Heart right ventricle (tissue), 16 donors: Measurements from ENCODE around the gene DELE1. TPM values are rescaled to one million over a fixed set of nuclear protein-coding genes. Genes with fewer than 3 reads are reported as not detected.

Source experiments
- ATAC-seq, 8 donors: fragments of 200-7000 bp; cut with Tn5 transposase; one replicate each; pipeline ENCODE4 v1.9.1; 2020; ENCODE audit warnings: mild to moderate bottlenecking in 8 of 8, moderate library complexity in 8 of 8, moderate number of reproducible peaks in 1 of 8
- DNase-seq, 2 donors: peaks; one replicate each; pipeline ENCODE4 v3.0.0-alpha.2; 2020
- H3K27ac ChIP-seq, 10 donors: fragments of 200-600 bp; sonication (generic) in 2 of 10; one replicate each; pipeline versions ENCODE4 v1.5.0 to v1.8.0; 2020 to 2022; ENCODE audit warnings: mild to moderate bottlenecking in 3 of 10
- H3K27me3 ChIP-seq, 7 donors: fragments of 200-600 bp; one replicate each; pipeline ENCODE4 v1.8.0; 2021 to 2022; ENCODE audit warnings: mild to moderate bottlenecking in 2 of 7
- H3K36me3 ChIP-seq, 9 donors: fragments of 200-600 bp; sonication (generic) in 1 of 9; one replicate each; pipeline versions ENCODE4 v1.5.0 to v1.8.0; 2020 to 2022; ENCODE audit warnings: mild to moderate bottlenecking in 2 of 9
- H3K4me1 ChIP-seq, 9 donors: fragments of 200-600 bp; sonication (generic) in 1 of 9; one replicate each; pipeline versions ENCODE4 v1.5.0 to v1.8.0; 2020 to 2022; ENCODE audit warnings: mild to moderate bottlenecking in 4 of 9
- H3K4me3 ChIP-seq, 10 donors: fragments of 200-600 bp; sonication (generic) in 2 of 10; one replicate each; pipeline versions ENCODE4 v1.5.0 to v1.8.0; 2020 to 2022; ENCODE audit warnings: mild to moderate bottlenecking in 7 of 10, moderate library complexity in 2 of 10
- H3K9me3 ChIP-seq, 11 donors: fragments of 200-600 bp in 10 of 11; sonication (generic) in 2 of 11; one replicate each; pipeline versions ENCODE4 v1.5.0 to v1.8.0; 2013 to 2022; ENCODE audit warnings: mild to moderate bottlenecking in 2 of 11, control low read depth in 1 of 11, moderate library complexity in 1 of 11
- CTCF ChIP-seq, 9 donors: fragments of 200-600 bp; sonication (generic) in 2 of 9; IDR thresholded peaks; one replicate each; pipeline versions ENCODE4 v1.5.0 to v1.8.0; 2021 to 2022; ENCODE audit warnings: antibody characterized with exemption in 9 of 9, mild to moderate bottlenecking in 5 of 9, moderate library complexity in 1 of 9
- WGBS, 2 donors: extraction: QIAGEN DNeasy Blood & Tissue Kit; methylation state at CpG; one replicate each; pipeline ENCODE4 v1.1.7; 2013; ENCODE audit warnings: inconsistent platforms in 1 of 2; 5-methylcytosine and 5-hydroxymethylcytosine counted together
- intact Hi-C, 10 donors: fragments of 100-400 bp; cut with DNase I; formaldehyde crosslinking; loops; one replicate each; pipeline versions ENCODE4 v1.11.1 to v1.14.2; 2022
- polyA plus RNA-seq, 2 donors: library from polyadenylated mRNA; stranded (reverse); fragments of 200-250 nt; gene quantifications; one replicate each; pipeline ENCODE4 v1.2.3, GENCODE V29; 2013
- total RNA-seq, 10 donors: library from RNA; stranded (reverse); fragmentation: NEBNext Ultra II Directional in 3 of 10; extraction: Animal tissue kit (Norgen Biotek cat#: 25700) in 3 of 10; gene quantifications; one replicate each; pipeline versions ENCODE4 v1.2.1 to v1.2.4, GENCODE V29; 2021 to 2023
- donor health status: Arrhythmogenic right ventricular cardiomyopathy.
- donor health status: ischemic (EF 13 %, LVEDD 7.1; RV severe dilation, severe dysfunction).
- donor health status: healthy with polysubstance abuse.
- donor health status: DM: no; HTN: yes; CAD: no.
- donor health status: DM: no; HTN: no; CAD: no.
- donor health status: ischemic (EF 25% LVEDD 6.9; RV normal size, moderate dysfunction).
- donor health status: ischemic (EF 25% LVEDD 5.7; RV mildly dilated, moderate dysfunction).
- donor health status: healthy.
- donor health status: DM: yes; HTN: yes; CAD: no.
- donor health status: Ischemic cardiomyopathy.
- donor health status: ischemic (EF 35%, LVEDD 5.7; RV mildly dilated, moderate dysfunction).
- donor health status: nonischemic (EF 11% LVEDD 7.7; RV severe dilation, severe dysfunction).
- donor health status: DM: yes; HTN: yes; CAD: no.
- donor health status: PGD.
- donor health status: ischemic (EF 29% LVEDD 5.4; RV normal size, mild dysfunction).
- donor health status: nonischemic (EF 23%, LVEDD 6.1; RV moderate dilation, normal function).

The DELE1 gene
- total and polyA plus RNA-seq, 12 donors: 50.1 to 192 (median 113) TPM

- no peak for TF ChIP-seq CTCF (IDR thresholded peaks at IDR 0.05)
- no peaks in the 10 kb centered on the region for H3K9me3 ChIP-seq
- 81 to 90% methylated on average over 1 of the region's 1 CpG for WGBS, 2 donors
- no peak for DNase-seq
- no peak overlapping the region for H3K27ac ChIP-seq
- intact Hi-C loops: no loop called here
- no peak overlapping the region for H3K4me3 ChIP-seq
- peaks cover 0 to 86% (median 25%) of the 10 kb centered on the region in 9 donors for H3K36me3 ChIP-seq
- H3K27me3 ChIP-seq: no peaks in the 10 kb centered on the region
- H3K4me1 ChIP-seq: peaks cover 0 to 70% (median 35%) of the 10 kb centered on the region in 9 donors
- ATAC-seq: no peak
Observed at GRCh38 chr5:141973871-141974595, 50.4 kb downstream of the DELE1 start.

- no peak overlapping the region for H3K4me3 ChIP-seq
- DNase-seq: no peak
- WGBS, 2 donors: 93 to 96% methylated on average over 6 of the region's 6 CpGs
- peaks cover 0 to 100% (median 45%) of the 10 kb centered on the region in 9 donors for H3K36me3 ChIP-seq
- no peak overlapping the region for H3K27ac ChIP-seq
- intact Hi-C loops: no loop called here
- peaks cover 0 to 54% (median 18%) of the 10 kb centered on the region in 9 donors for H3K4me1 ChIP-seq
- no peaks in the 10 kb centered on the region for H3K27me3 ChIP-seq
- H3K9me3 ChIP-seq: no peaks in the 10 kb centered on the region
- no peak for TF ChIP-seq CTCF (IDR thresholded peaks at IDR 0.05)
- ATAC-seq: no peak
Observed at GRCh38 chr5:141976176-141976575, 52.5 kb downstream of the DELE1 start.

- DNase-seq (no peak), ATAC-seq (peak in 1 of 8 donors; percentile 49)
- no peaks in the 10 kb centered on the region for H3K27me3 ChIP-seq
- peaks cover 0 to 42% (median 16%) of the 10 kb centered on the region in 9 donors for H3K4me1 ChIP-seq
- TF ChIP-seq CTCF (IDR thresholded peaks at IDR 0.05): no peak
- H3K9me3 ChIP-seq: no peaks in the 10 kb centered on the region
- no peak overlapping the region for H3K4me3 ChIP-seq
- peaks cover 0 to 100% (median 53%) of the 10 kb centered on the region in 9 donors for H3K36me3 ChIP-seq
- peak overlapping the region in 1 of 10 donors; percentile 2 for H3K27ac ChIP-seq
- intact Hi-C loops: no loop called here
Observed at GRCh38 chr5:141978389-141978788, 54.7 kb downstream of the DELE1 start.

- no peak for ATAC-seq
- Histone ChIP-seq H3K36me3 (peaks cover 0 to 100% (median 75%) of the 10 kb centered on the region in 9 donors), H3K4me1 (peaks cover 0 to 12% (median 10%) of the 10 kb centered on the region in 9 donors), H3K27ac (no peak overlapping the region), H3K9me3 (no peaks in the 10 kb centered on the region), H3K27me3 (no peaks in the 10 kb centered on the region), H3K4me3 (no peak overlapping the region)
- 46% methylated on average over 2 of the region's 2 CpGs for WGBS, 2 donors
- intact Hi-C loops: no loop called here
- no peak for DNase-seq
- TF ChIP-seq CTCF (IDR thresholded peaks at IDR 0.05): no peak
Observed at GRCh38 chr5:141982626-141983025, 59.0 kb downstream of the DELE1 start.
